ENCODE data around the gene ZRANB3.

The ZRANB3 gene

DNA sequence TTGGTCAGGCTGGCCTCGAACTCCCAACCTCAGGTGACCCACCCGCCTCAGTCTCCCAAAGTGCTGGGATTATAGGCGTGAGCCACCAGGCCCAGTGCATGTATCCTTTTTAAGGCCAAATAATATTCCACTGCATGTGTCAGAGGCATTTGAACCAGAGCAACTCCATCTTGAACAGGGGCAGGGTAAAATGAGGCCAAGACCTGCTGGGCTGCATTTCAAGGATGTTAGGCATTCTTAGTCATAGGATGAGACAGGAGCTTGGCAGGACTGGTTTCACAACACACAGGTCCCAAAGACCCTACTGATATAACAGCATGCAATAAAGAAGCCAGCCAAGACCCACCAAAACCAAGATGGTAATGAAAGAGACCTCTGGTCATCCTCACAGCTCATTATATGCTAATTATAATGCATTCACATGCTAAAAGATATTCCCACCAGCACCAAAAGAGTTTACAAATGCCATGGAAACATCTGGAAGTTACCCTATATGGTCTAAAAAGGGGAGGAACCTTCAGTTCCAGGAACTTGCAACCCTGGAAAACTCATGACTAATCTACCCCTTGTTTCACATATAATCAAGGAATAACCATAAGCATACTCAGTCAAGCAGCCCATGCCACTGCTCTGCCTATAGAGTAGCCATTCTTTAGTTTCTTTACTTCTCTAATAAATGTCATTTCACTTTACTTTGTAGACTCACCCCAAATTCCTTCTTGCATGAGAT is 274.3 kb downstream of the ZRANB3 start:
- Mint-ChIP-seq H3K27me3 (no peaks in the 10 kb centered on the region), H3K4me3 (no peak overlapping the region), H3K27ac (ENCODE audit: low read depth) (no peak overlapping the region), H3K9me3 (no peaks in the 10 kb centered on the region), H3K36me3 (ENCODE audit: insufficient read depth) (no peaks in the 10 kb centered on the region), H3K4me1 (no peaks in the 10 kb centered on the region)
- no peak for ATAC-seq (replicated peaks; ENCODE audit: extremely low read depth, poor library complexity, severe bottlenecking)
- DNase-seq (ENCODE audit: low spot score in 2 of 2): no peak

DNA sequence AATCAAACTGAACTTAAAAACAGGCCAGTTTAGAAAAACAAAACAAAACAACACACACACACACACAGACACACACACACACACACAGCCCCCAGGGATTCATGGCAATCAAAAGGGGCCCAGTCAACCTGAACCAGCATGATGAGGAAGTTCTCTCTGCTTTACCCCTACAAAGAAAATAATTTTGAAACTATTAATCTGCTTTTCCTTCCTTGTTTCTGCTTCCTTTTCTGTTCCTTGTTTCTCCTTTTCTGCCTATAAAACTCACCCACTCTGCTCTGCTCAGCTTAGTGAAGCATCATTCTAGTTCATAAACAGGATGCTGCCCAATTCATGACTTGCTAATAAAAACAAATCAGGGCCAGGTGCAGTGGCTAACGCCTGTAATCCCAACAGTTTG is 275.8 kb downstream of the ZRANB3 start:
- Mint-ChIP-seq H3K9me3 (peaks cover under 1% of the 10 kb centered on the region), H3K4me1 (no peaks in the 10 kb centered on the region), H3K27me3 (no peaks in the 10 kb centered on the region), H3K36me3 (ENCODE audit: insufficient read depth) (no peaks in the 10 kb centered on the region), H3K4me3 (no peak overlapping the region), H3K27ac (ENCODE audit: low read depth) (no peak overlapping the region)
- DNase-seq (ENCODE audit: low spot score in 2 of 2) (no peak), ATAC-seq (replicated peaks; ENCODE audit: extremely low read depth, poor library complexity, severe bottlenecking) (no peak)

DNA sequence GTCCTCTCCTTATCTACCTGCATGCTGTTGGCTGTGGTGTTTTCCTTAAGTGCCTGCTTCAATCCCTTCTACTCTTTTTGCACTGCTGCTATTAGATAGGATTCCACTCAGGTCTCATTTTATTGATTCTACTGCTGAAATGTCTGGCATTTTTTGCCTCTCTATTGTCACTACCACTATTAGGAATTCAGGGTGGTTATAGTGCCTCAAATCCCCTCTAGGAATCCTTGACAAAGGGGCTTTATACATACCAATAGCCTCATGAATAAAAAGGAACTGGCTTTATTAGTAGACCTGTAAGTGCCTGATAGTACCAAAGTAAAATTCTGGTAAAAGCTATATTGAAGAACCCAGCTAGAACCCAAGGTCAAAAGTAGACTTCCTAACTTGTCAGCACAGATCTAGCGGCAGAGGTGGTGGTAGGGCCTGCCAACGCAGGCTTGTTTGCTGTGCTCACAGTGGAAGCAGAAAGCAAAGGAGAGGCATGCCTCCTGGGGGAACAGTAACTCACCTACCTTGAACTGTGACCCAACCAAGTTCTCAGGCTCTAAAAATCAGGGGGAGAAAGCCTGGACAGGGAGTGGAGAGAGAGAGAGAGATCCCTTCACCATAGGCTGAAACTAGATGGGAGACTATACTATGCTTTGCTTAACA is 278.1 kb downstream of the ZRANB3 start:
- H3K36me3 Mint-ChIP-seq (ENCODE audit: insufficient read depth): no peaks in the 10 kb centered on the region
- no peak for ATAC-seq (replicated peaks; ENCODE audit: extremely low read depth, poor library complexity, severe bottlenecking)
- no peak overlapping the region for H3K4me3 Mint-ChIP-seq
- no peak overlapping the region for H3K27ac Mint-ChIP-seq (ENCODE audit: low read depth)
- no peaks in the 10 kb centered on the region for H3K4me1 Mint-ChIP-seq
- no peaks in the 10 kb centered on the region for H3K27me3 Mint-ChIP-seq
- no peak for DNase-seq (ENCODE audit: low spot score in 2 of 2)
- peaks cover 9% of the 10 kb centered on the region for H3K9me3 Mint-ChIP-seq

DNA sequence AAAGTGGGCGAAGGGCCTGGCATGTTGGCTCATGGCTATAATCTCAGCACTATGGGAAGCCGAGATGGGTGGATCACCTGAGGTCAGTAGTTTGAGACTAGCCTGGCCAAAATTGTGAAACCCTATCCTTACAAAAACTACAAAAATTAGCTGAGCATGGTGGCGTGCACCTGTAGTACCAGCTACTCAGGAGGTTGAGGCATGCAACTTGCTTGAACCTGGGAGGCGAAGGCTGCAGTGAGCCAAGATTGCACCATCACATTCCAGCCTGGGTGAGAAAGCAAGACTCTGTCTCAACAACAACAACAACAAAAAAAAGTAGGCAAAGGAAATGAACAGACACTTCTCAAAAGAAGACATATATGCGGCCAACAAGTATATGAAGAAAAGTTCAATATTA is 282.4 kb downstream of the ZRANB3 start:
- DNase-seq (ENCODE audit: low spot score in 2 of 2): no peak
- H3K4me1 Mint-ChIP-seq: peaks cover 6% of the 10 kb centered on the region
- no peak overlapping the region for H3K4me3 Mint-ChIP-seq

DNA sequence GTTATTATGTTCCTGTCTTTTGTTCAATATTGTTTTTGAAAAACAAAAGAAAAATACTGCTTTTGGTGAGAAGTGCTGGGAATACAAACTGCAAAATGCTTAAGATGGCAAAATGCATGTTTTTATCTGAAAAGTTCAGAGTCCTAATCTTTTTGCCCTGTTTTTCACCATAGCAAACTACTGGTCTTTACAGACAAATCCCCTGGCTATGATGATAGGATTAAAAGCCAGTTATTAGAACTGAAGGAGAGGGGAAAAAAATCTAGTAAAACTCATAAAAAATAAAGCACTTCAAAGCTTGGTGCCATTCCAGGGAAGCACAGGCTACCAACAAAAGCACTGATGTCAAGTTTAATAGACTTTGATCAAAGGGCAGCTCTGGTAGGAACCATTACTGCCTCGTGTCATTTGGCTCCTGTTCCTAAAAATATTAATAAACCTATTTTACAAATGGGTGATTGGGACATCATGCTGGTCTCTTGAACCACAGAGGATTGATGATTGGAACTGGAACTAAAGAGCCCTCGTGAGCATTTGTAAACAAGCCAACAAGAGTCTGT is 284.2 kb downstream of the ZRANB3 start:
- Mint-ChIP-seq H3K4me3 (no peak overlapping the region), H3K9me3 (peaks cover 9% of the 10 kb centered on the region), H3K4me1 (peaks cover 6% of the 10 kb centered on the region), H3K27ac (ENCODE audit: low read depth) (no peak overlapping the region), H3K27me3 (no peaks in the 10 kb centered on the region), H3K36me3 (ENCODE audit: insufficient read depth) (no peaks in the 10 kb centered on the region)
- ATAC-seq (replicated peaks; ENCODE audit: extremely low read depth, poor library complexity, severe bottlenecking) (no peak), DNase-seq (ENCODE audit: low spot score in 2 of 2) (no peak)

More for the DNA sequence above, 282.4 kb downstream of the ZRANB3 start:
- peaks cover 9% of the 10 kb centered on the region for H3K9me3 Mint-ChIP-seq
- H3K36me3 Mint-ChIP-seq (ENCODE audit: insufficient read depth): no peaks in the 10 kb centered on the region
- no peak overlapping the region for H3K27ac Mint-ChIP-seq (ENCODE audit: low read depth)
- ATAC-seq (replicated peaks; ENCODE audit: extremely low read depth, poor library complexity, severe bottlenecking): no peak
- no peaks in the 10 kb centered on the region for H3K27me3 Mint-ChIP-seq

DNA sequence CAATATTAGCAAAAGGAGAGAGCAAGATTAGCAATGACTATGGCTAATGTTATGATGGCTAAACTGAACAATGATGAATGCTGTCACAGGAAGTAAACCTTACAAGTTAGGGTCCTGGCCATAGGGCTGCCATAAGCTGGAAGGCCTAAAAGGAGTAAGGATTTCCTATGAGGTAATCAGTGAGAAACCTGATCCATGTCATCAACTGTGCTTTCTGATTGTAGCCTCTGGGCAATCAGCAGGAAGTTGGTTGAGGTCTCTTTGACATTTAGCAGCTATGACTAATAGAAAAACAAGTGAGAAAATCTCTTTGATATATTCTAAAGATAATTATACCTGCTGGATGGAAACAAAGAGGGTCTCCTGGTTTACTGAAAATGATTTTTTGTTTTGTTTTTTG is 285.9 kb downstream of the ZRANB3 start:
- no peak overlapping the region for H3K27ac Mint-ChIP-seq (ENCODE audit: low read depth)
- H3K36me3 Mint-ChIP-seq (ENCODE audit: insufficient read depth): no peaks in the 10 kb centered on the region
- ATAC-seq (replicated peaks; ENCODE audit: extremely low read depth, poor library complexity, severe bottlenecking) (peak; percentile 71), DNase-seq (ENCODE audit: low spot score in 2 of 2) (no peak)
- peaks cover 6% of the 10 kb centered on the region for H3K4me1 Mint-ChIP-seq
- H3K9me3 Mint-ChIP-seq: peaks cover 7% of the 10 kb centered on the region
- no peak overlapping the region for H3K4me3 Mint-ChIP-seq
- no peaks in the 10 kb centered on the region for H3K27me3 Mint-ChIP-seq

DNA sequence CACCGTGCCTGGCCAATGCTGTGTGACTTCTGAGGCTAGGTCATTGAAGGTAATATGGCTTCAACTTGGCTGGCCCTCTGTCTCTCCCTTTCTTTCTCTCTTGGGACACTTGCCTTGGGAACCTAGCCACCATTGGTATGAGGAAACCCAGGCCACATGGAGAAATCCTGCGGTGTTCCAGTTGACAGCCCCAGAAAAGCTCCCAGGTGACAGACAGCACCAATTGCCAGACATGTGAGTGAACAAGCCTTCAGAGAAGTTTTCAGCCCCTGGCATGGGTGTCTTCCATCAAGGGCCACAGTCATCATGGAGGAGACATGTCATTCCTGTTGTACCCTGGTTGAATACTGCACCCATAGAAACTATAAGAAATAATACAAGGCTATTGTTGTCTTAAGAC is 292.4 kb downstream of the ZRANB3 start:
- no peaks in the 10 kb centered on the region for H3K36me3 Mint-ChIP-seq (ENCODE audit: insufficient read depth)
- ATAC-seq (replicated peaks; ENCODE audit: extremely low read depth, poor library complexity, severe bottlenecking): no peak
- H3K9me3 Mint-ChIP-seq: peaks cover 4% of the 10 kb centered on the region
- H3K4me1 Mint-ChIP-seq: no peaks in the 10 kb centered on the region
- no peak overlapping the region for H3K27ac Mint-ChIP-seq (ENCODE audit: low read depth)
- no peak for DNase-seq (ENCODE audit: low spot score in 2 of 2)
- H3K27me3 Mint-ChIP-seq: no peaks in the 10 kb centered on the region
- no peak overlapping the region for H3K4me3 Mint-ChIP-seq

DNA sequence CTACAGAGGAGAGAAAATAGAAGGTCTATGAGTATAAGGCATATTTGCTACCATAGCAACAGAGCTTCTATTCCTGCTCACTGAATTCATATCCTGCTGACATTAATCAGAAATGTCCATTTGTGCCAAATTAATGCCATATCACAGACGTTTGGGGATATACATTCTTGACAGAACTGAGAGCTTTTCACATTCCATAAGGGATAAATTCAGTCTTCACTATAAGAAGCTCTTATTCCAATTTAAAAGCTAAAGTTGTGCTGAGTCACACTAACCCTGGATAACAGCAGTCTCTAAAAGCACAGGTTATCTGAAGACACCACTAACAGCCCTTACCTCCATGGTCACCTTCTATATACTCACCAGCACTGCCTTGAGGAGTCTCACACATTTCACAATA is 300.9 kb downstream of the ZRANB3 start:
- Mint-ChIP-seq H3K4me3 (no peak overlapping the region), H3K36me3 (ENCODE audit: insufficient read depth) (no peaks in the 10 kb centered on the region), H3K4me1 (no peaks in the 10 kb centered on the region), H3K27me3 (no peaks in the 10 kb centered on the region), H3K9me3 (peaks cover 4% of the 10 kb centered on the region), H3K27ac (ENCODE audit: low read depth) (no peak overlapping the region)
- ATAC-seq (replicated peaks; ENCODE audit: extremely low read depth, poor library complexity, severe bottlenecking) (no peak), DNase-seq (ENCODE audit: low spot score in 2 of 2) (no peak)

DNA sequence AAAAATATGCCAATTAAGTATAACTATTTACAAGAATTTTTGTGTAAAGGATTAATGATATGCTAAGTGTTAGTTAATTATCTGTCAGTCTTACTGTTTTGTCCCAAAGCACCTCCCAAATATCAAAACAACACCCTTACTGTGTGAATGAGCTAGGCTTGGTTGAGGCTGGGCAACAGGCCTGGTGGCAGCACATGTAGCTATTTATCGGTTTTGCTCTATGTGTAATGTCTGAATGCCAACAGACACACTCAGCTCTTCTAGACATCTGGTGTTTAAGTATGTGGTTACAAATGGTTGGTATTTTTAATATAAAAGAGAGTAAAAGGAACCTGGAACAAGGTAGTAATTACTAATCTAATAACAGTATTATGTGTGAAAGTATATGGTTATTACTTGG is 303.6 kb downstream of the ZRANB3 start:
- Mint-ChIP-seq H3K27me3 (no peaks in the 10 kb centered on the region), H3K36me3 (ENCODE audit: insufficient read depth) (no peaks in the 10 kb centered on the region), H3K4me1 (no peaks in the 10 kb centered on the region), H3K9me3 (no peaks in the 10 kb centered on the region), H3K27ac (ENCODE audit: low read depth) (no peak overlapping the region), H3K4me3 (no peak overlapping the region)
- DNase-seq (ENCODE audit: low spot score in 2 of 2): no peak
- ATAC-seq (replicated peaks; ENCODE audit: extremely low read depth, poor library complexity, severe bottlenecking): no peak

DNA sequence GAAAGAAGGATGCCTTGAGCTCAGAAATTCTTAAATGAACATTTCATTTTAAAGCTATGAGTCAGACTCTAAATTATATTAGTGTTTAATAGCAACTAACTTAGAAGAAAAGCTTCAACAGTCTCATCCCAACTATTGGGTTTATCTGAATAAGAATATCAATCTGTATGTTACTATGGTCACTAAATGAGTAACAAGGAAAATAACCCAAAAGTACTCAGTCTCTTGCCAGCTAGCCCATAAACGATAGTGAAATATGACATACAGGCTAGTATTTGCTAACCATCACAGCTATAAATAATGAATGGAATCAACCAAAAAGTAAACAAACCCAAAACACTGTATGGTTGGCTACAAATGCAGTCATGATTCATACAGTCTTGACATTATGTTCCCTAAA is 304.1 kb downstream of the ZRANB3 start:
- ATAC-seq (replicated peaks; ENCODE audit: extremely low read depth, poor library complexity, severe bottlenecking) (no peak), DNase-seq (ENCODE audit: low spot score in 2 of 2) (no peak)
- Mint-ChIP-seq H3K9me3 (no peaks in the 10 kb centered on the region), H3K36me3 (ENCODE audit: insufficient read depth) (no peaks in the 10 kb centered on the region), H3K4me1 (no peaks in the 10 kb centered on the region), H3K27me3 (no peaks in the 10 kb centered on the region), H3K27ac (ENCODE audit: low read depth) (no peak overlapping the region), H3K4me3 (no peak overlapping the region)

DNA sequence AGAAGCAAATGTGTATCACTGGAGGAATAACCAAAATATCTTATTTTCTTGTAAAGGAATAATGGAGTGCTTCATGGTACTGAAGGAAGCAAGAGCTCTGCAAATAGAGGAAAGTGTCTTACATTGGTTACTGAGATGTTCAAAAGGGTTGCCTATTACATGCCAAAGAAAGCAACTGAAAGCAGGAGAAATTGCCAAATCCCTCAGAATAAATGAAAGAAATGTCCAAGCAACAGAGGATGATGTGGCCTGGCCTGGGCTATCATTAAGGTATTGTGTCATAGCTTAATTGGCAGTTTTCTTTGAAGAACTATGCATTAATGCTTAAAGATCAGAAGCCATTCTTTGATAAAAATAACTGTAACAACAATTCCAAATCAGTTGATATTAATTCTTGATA is 305.2 kb downstream of the ZRANB3 start:
- Mint-ChIP-seq H3K9me3 (no peaks in the 10 kb centered on the region), H3K27ac (ENCODE audit: low read depth) (no peak overlapping the region), H3K4me3 (no peak overlapping the region), H3K36me3 (ENCODE audit: insufficient read depth) (no peaks in the 10 kb centered on the region), H3K27me3 (no peaks in the 10 kb centered on the region), H3K4me1 (no peaks in the 10 kb centered on the region)
- DNase-seq (ENCODE audit: low spot score in 2 of 2): no peak
- no peak for ATAC-seq (replicated peaks; ENCODE audit: extremely low read depth, poor library complexity, severe bottlenecking)

DNA sequence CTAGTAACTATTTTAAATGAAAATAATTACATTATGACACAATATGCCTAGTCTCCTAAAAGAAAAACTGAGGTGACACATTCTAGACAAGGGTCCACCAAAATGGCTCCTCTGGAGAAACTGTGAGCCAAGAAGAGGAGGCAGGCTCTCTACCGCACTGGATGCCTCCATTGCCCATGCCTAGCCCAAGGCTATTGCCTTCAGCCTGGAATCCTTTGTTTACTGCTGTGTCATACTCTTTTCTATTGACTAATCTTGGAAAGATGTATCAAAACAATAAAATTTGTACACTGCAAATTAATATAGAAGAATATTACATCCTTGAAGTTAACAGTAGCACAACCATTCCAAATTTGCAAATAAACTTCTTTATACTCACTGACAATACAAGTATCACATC is 311.8 kb downstream of the ZRANB3 start:
- no peak for DNase-seq (ENCODE audit: low spot score in 2 of 2)
- Mint-ChIP-seq H3K4me1 (no peaks in the 10 kb centered on the region), H3K4me3 (no peak overlapping the region), H3K36me3 (ENCODE audit: insufficient read depth) (no peaks in the 10 kb centered on the region), H3K27ac (ENCODE audit: low read depth) (no peak overlapping the region), H3K9me3 (no peaks in the 10 kb centered on the region), H3K27me3 (no peaks in the 10 kb centered on the region)
- ATAC-seq (replicated peaks; ENCODE audit: extremely low read depth, poor library complexity, severe bottlenecking): no peak

DNA sequence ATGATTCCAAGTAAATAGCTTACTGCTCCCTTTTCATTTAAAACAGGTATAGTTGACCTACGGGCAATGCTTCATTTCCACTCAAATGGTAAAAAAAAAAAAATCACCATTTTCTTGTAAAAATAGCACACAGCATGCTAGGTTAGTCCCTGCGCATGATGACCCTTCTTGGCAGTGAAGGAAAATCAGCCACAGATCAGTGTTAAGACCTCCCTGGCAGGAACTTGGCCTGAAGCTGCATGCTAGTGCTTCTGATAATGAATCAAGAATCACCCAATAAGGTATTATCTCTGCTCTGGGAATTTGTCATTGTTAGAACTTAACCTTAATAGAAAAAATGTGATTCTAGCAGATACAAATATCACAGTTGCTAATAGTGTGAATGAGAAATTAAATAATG is 312.6 kb downstream of the ZRANB3 start:
- ATAC-seq (replicated peaks; ENCODE audit: extremely low read depth, poor library complexity, severe bottlenecking) (no peak), DNase-seq (ENCODE audit: low spot score in 2 of 2) (no peak)
- Mint-ChIP-seq H3K27ac (ENCODE audit: low read depth) (no peak overlapping the region), H3K27me3 (no peaks in the 10 kb centered on the region), H3K4me3 (no peak overlapping the region), H3K9me3 (no peaks in the 10 kb centered on the region), H3K36me3 (ENCODE audit: insufficient read depth) (no peaks in the 10 kb centered on the region), H3K4me1 (no peaks in the 10 kb centered on the region)

All from central memory CD8-positive, alpha-beta T cell (primary cell).